ENCODE results near the gene RSPO3.

The RSPO3 gene

DNA sequence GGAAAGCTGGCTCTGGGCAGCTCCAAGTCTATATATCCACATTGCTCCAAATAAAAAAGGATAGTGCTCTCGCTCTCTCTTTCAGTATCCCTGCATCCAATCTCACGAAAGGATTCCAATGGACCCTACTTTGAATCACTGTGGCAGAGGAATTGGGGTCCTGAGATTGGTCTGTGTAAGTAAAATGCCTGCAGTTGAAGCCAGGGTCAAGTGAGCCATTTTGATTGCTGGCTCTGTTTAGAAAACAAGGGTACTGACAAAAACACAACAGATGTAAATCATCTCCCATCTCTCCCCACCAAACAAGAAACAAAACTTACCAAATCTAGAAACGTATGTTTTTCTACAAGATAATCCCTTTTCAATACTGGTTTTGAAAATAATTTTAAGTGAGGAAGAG, 45.6 kb downstream of the RSPO3 start:
- DNase-seq (ENCODE audit: low spot score), result no peak

- DNase-seq (ENCODE audit: low spot score), result no peak
These were observed 46.1 kb downstream of the RSPO3 start for GRCh38 chr6:127164565-127164964.

- DNase-seq (ENCODE audit: low spot score), result no peak
These were observed 54.9 kb downstream of the RSPO3 start for GRCh38 chr6:127173156-127173940.

GRCh38 chr6:127176146-127176545, 57.7 kb downstream of the RSPO3 start:
- no peak for DNase-seq (ENCODE audit: low spot score)

DNA sequence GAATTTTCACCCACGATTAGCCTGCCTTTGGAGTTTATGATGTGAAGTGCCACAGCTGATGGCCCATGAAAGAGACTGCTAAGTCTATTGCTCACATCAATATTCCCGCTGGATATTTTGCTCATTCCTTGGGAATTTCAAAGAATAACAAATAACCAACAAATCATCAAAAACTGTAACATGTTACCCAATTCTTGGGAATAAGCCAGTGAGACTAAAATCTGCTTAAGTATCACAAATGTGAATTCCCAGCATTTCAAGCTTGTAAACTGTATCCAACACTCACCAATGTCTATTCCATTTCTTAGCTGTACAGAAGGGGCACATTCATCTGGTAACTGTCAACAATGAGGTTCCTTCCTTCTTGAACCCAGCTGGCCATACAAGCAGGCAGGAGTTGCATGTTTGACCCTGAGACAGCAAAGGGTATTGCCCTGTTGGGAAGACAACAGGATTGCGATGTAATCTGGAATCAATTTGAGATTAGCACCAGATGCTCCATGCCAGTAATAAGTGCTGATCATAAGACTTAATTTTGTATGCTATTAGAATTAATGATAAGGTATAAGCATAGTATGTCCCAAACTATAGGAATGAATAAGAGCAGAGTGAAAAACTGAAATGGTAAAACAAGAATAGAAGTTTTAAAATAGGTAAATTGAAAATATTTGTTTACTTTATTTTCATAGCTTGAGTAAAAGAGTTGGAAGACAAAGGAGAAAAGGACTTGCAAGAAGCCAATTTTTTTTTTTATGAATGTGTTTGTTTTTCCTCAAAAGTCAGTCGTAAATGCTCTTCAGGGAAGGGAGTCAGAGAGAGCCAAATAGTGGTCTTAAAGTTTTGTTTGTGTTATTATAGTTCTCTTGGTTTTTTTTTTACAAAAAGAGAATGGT, 58.8 kb downstream of the RSPO3 start:
- DNase-seq (ENCODE audit: low spot score), result no peak

GRCh38 chr6:127177923-127178231, 59.4 kb downstream of the RSPO3 start:
- no peak for DNase-seq (ENCODE audit: low spot score)

- DNase-seq (ENCODE audit: low spot score), result no peak
These were observed 60.3 kb downstream of the RSPO3 start for GRCh38 chr6:127178746-127179145.

GRCh38 chr6:127180426-127180825, 62.0 kb downstream of the RSPO3 start:
- DNase-seq (ENCODE audit: low spot score), result no peak

GRCh38 chr6:127182501-127182900, 64.0 kb downstream of the RSPO3 start:
- no peak for DNase-seq (ENCODE audit: low spot score)

- no peak for DNase-seq (ENCODE audit: low spot score)
These were observed 67.0 kb downstream of the RSPO3 start for GRCh38 chr6:127185437-127185995.

DNA sequence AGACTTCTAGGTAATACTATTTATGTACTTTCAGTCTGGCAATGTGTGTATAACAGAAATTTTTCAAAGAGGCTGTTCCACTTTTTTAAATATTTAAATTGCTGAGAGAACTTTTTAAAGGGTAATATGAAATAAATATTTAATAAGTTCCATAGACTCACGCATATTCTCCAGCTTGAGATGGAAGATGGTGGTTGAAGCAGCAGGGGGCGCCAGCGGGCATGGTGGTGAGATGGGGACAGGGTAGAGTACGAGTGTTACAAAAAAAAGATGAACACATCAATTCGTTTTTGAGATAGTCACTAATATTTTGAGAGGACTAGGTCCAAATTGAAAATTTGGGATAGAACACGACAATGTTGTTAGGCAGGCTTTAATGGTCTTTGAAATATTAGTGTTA, 68.4 kb downstream of the RSPO3 start:
- no peak for DNase-seq (ENCODE audit: low spot score)

GRCh38 chr6:127188744-127189143, 70.3 kb downstream of the RSPO3 start:
- DNase-seq (ENCODE audit: low spot score), result no peak

DNA sequence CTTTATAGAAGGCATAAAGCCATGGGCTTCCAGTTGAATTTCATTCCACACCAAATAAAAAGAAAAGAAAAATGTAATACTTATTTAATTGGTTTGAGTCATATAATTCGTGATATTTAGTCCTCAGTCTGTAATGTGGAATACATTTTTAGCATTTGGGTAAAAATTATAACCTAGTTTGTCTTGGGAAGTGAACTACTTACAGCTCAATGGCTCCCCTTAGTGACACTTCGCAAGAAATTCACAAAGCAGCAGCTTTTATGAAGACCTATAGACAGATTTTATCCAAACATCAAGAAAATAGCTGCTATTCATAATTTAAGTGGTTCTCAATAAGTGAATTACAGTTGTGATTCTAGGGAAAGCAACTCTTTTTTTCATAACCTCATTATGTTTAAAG, 72.1 kb downstream of the RSPO3 start:
- no peak for DNase-seq (ENCODE audit: low spot score)

- DNase-seq (ENCODE audit: low spot score), result peak; percentile 27
These were observed 73.2 kb downstream of the RSPO3 start for GRCh38 chr6:127191716-127192115.

DNA sequence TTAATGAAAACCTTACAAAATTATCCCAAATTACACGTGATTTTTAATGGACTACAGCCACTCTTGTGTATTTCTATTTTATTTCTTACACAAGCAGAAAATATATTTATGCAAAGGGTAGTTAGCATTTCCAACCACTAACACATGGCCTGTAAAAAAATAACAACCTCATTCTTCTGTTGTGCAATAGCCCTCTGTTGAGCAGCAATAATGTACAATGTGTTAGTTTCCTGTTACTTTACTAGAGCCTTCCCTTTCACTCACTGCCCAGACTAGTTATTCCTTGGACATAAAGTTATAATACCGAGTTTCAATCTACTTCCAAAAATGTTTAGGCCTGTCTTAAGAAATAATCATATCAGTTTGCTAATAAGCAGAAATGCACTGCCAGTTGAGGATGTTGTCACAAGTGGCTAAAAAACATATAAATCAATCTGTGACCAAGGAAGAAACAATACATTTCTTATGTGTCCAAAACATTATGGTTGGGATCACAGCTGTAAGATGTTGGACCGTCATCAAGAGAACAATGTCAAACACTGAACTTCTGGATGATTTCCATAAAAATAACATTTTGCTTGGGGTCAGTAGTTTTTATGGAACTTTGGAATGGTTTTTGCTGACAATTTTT, 74.6 kb downstream of the RSPO3 start:
- no peak for DNase-seq (ENCODE audit: low spot score)

DNA sequence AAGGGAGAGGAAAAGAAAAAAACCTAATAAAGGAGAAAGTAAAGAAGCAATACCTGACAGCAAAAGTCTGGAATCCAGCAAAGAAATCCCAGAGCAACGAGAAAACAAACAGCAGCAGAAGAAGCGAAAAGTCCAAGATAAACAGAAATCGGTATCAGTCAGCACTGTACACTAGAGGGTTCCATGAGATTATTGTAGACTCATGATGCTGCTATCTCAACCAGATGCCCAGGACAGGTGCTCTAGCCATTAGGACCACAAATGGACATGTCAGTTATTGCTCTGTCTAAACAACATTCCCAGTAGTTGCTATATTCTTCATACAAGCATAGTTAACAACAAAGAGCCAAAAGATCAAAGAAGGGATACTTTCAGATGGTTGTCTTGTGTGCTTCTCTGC, 77.4 kb downstream of the RSPO3 start:
- no peak for DNase-seq (ENCODE audit: low spot score)

DNA sequence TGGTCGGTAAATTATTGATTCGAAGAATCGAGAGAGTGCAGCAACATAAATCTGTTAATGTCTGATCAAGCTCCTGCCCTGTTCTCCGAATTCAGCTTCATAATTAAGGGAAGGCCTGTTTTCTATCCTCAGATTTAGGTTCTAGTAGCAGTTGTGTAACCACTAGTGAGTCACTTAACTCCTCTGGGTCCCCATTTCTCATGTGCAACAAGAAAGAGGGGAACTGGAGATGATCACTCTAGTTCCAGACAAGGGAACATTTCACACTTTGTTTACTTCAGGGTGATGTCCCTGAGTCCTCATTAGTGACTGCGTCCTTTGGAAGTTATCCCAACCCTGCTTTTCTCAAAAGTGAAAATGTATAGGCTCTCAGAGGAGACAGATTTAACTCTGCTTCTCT, 80.1 kb downstream of the RSPO3 start:
- DNase-seq (ENCODE audit: low spot score), result no peak

DNA sequence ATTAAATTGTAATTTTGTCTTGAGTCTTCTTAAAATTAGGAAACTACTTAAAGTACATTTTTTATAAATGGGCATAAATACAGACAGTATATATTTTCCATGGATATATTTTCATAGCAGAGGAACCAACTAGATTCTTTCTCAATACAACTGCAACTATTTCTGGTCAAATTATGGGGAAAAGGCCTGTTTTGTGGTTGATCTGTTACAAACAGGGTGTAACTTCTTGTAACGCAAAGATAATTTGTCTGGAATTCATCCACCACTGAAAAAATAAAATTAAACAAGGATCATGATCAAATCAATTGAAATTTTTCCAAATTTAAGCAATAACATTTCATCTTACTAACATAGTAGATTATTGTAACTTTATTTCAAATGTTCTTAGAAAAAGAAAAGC, 81.0 kb downstream of the RSPO3 start:
- DNase-seq (ENCODE audit: low spot score), result no peak

GRCh38 chr6:127200114-127200513, 81.6 kb downstream of the RSPO3 start:
- no peak for DNase-seq (ENCODE audit: low spot score)

GRCh38 chr6:127201321-127201720, 82.8 kb downstream of the RSPO3 start:
- DNase-seq (ENCODE audit: low spot score), result peak; percentile 39

GRCh38 chr6:127202676-127203075, 84.2 kb downstream of the RSPO3 start:
- DNase-seq (ENCODE audit: low spot score), result no peak

DNA sequence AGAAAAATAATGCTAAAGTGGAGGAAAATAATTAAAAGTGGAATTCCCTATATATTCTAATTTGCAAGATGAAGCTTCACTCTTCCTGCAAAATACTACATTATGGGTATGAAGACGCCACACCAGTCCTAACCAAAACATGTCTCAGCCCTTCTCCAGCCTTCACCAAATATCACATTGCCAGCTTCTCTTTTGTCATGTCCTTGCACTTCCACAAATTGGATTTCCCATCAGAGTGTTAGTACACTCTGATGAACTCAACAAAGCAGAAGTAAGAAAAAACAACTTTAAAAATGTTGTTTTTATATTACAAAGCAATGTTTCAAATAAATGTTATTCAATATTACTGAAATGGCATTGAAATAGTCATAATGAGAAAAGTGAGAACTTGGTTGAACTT, 85.8 kb downstream of the RSPO3 start:
- no peak for DNase-seq (ENCODE audit: low spot score)

GRCh38 chr6:127205036-127205435, 86.6 kb downstream of the RSPO3 start:
- DNase-seq (ENCODE audit: low spot score), result no peak
